OCI-LY1 (cell line): ENCODE measurements around the gene POU4F3.

Experiments
- CTCF ChIP-seq: fragments of 200-600 bp; sonication (generic), shearing (Covaris generic); IDR thresholded peaks from 2 replicates; pipeline ENCODE4 v1.5.1; 2017; ENCODE audit warnings: mild to moderate bottlenecking, antibody characterized with exemption, low read length, moderate library complexity, mixed read lengths
- EZH2 ChIP-seq: fragments of 200-600 bp; sonication (generic), shearing (Covaris generic); IDR thresholded peaks from 2 replicates; pipeline ENCODE4 v1.8.0; 2017; ENCODE audit warnings: borderline replicate concordance, mixed run types, mild to moderate bottlenecking, antibody characterized with exemption, low read length, moderate library complexity, mixed read lengths

- no peak for TF ChIP-seq CTCF
- TF ChIP-seq EZH2: no peak
Observed at GRCh38 chr5:146337928-146338327, 711 bp upstream of the POU4F3 start.
